Kidney (tissue), 14 donors: ENCODE data around the gene ADGRG1. TPM values are rescaled to one million over a fixed set of nuclear protein-coding genes. Genes with fewer than 3 reads are reported as not detected.

Experiments used
- DNase-seq, 5 donors: peaks; one replicate each; pipeline ENCODE4 v3.0.0-alpha.2; 2013 to 2020
- FAIRE-seq: peaks from 2 replicates; lab custom pipeline; 2012; peaks lifted over from hg19 to GRCh38; lab: Jason Lieb, UNC
- H3K27ac ChIP-seq, 2 donors: one replicate each; pipeline ENCODE4 v1.7.0; 2013; ENCODE audit warnings: low read depth in 2 of 2, low read length in 2 of 2, inconsistent platforms in 1 of 2
- H3K27me3 ChIP-seq: one replicate; pipeline ENCODE4 v1.7.1; 2013; ENCODE audit warnings: low read length, inconsistent platforms; ENCODE audit not compliant: control insufficient read depth, insufficient read depth
- H3K36me3 ChIP-seq, 3 donors: one replicate each; pipeline versions ENCODE4 v1.7.0 to v1.7.1; 2013; ENCODE audit warnings: low read length in 3 of 3, control low read depth in 1 of 3, inconsistent platforms in 1 of 3; ENCODE audit not compliant: insufficient read depth in 3 of 3, control insufficient read depth in 2 of 3
- H3K4me1 ChIP-seq, 3 donors: one replicate each; pipeline versions ENCODE4 v1.7.0 to v1.7.1; 2013; ENCODE audit warnings: low read length in 3 of 3, inconsistent platforms in 1 of 3, low read depth in 1 of 3; ENCODE audit not compliant: control insufficient read depth in 2 of 3, insufficient read depth in 2 of 3
- H3K4me3 ChIP-seq, 3 donors: one replicate each; pipeline versions ENCODE4 v1.7.0 to v1.8.1; 2013; ENCODE audit warnings: low read length in 3 of 3, control low read depth in 1 of 3, inconsistent platforms in 1 of 3
- H3K9ac ChIP-seq, 3 donors: one replicate each; pipeline versions ENCODE4 v1.7.0 to v1.7.1; 2013; ENCODE audit warnings: low read length in 3 of 3, control low read depth in 1 of 3, inconsistent platforms in 1 of 3
- H3K9me3 ChIP-seq, 3 donors: one replicate each; pipeline versions ENCODE4 v1.7.0 to v1.7.1; 2013; ENCODE audit warnings: low read length in 3 of 3, control low read depth in 1 of 3, inconsistent platforms in 1 of 3; ENCODE audit not compliant: control insufficient read depth in 2 of 3, insufficient read depth in 1 of 3
- intact Hi-C: fragments of 100-400 bp; cut with DNase I; formaldehyde crosslinking; loops from one replicate; pipeline ENCODE4 v1.11.1; 2022
- polyA plus RNA-seq: library from polyadenylated mRNA; stranded (reverse); fragments of 350-450 nt; fragmentation: Illumina TruSeq; extraction: RNeasy Lipid Tissue Mini Kit (QIAGEN cat#74804); gene quantifications from one replicate; pipeline ENCODE4 v1.2.3, GENCODE V29; 2014; ENCODE audit warnings: low read depth, low replicate concordance; ENCODE audit not compliant: insufficient read depth
- total RNA-seq: library from RNA; stranded (reverse); fragmentation: NEBNext Ultra II Directional; extraction: Animal tissue kit (Norgen Biotek cat#: 25700); gene quantifications from one replicate; pipeline ENCODE4 v1.2.1, GENCODE V29; 2021
- TF ChIP-seq, protein P1 (sequence below): IDR thresholded peaks from 3 replicates; pipeline ENCODE4 v1.5.1; 2012; ENCODE audit warnings: mild to moderate bottlenecking, moderate library complexity, borderline replicate concordance; ENCODE audit not compliant: insufficient read depth; ENCODE audit errors: extremely low read depth
- donor health status: control.
- donor health status: control.
- donor health status: control.
- donor health status: control.
- donor health status: control.
- donor health status: DM: yes; HTN: yes; CAD: no.
- donor health status: Normal renal cell carcinoma (clear cell type).

ADGRG1 gene
- total and polyA plus RNA-seq, 2 donors from 2014 or later, result 188 to 351 TPM

DNA sequence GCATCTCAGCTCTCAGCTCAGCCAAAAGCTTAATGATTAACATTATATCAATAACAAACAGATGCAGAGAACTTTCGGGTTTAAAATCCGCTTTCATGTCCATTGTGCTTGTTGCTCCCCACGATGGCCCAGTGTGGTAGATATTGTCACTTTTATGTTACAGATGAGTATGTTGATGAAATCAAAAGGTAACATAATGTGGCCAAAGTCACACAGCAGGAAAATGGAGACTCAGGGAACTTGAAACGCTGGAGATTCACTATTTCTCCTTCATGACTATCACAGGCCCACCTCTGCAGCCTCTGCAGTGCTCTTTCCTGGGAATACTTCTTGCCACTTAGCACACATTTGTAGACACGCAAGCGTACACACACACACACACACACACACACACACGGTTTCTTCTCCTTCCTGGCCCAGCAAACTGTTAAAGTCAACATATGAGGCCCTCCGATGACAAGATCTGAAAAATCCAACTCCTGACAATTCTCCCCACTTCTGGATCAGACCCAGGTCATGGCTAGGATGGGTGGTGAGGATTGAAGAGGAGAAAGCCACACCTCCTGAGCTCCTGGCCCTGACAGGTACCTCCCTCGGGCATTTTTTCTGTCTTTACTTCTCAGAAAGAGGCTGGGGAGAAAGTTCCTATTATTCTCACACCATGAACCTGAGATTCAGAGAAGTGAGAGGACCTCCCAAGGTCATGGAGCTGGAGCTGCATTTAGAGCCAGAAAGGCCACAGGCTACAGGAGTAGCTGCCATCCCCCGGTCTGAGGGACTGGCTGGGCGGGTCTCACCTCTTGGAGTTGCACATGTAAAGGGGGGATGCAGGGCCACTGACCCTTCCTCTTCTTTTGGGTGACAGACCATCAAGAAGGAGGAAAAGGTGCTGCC lies 75.8 kb downstream of the ADGRG1 start:
- intact Hi-C loops, result no loop called here
- no peak overlapping the region for H3K9ac ChIP-seq
- no peaks in the 10 kb centered on the region for H3K4me1 ChIP-seq
- TF ChIP-seq, protein P1, sequence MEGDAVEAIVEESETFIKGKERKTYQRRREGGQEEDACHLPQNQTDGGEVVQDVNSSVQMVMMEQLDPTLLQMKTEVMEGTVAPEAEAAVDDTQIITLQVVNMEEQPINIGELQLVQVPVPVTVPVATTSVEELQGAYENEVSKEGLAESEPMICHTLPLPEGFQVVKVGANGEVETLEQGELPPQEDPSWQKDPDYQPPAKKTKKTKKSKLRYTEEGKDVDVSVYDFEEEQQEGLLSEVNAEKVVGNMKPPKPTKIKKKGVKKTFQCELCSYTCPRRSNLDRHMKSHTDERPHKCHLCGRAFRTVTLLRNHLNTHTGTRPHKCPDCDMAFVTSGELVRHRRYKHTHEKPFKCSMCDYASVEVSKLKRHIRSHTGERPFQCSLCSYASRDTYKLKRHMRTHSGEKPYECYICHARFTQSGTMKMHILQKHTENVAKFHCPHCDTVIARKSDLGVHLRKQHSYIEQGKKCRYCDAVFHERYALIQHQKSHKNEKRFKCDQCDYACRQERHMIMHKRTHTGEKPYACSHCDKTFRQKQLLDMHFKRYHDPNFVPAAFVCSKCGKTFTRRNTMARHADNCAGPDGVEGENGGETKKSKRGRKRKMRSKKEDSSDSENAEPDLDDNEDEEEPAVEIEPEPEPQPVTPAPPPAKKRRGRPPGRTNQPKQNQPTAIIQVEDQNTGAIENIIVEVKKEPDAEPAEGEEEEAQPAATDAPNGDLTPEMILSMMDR, result no peak
- no peaks in the 10 kb centered on the region for H3K27me3 ChIP-seq
- no peaks in the 10 kb centered on the region for H3K36me3 ChIP-seq
- no peak overlapping the region for H3K4me3 ChIP-seq
- H3K9me3 ChIP-seq, result no peaks in the 10 kb centered on the region
- FAIRE-seq, result no peak
- H3K27ac ChIP-seq, result no peak overlapping the region
- DNase-seq, result no peak

DNA sequence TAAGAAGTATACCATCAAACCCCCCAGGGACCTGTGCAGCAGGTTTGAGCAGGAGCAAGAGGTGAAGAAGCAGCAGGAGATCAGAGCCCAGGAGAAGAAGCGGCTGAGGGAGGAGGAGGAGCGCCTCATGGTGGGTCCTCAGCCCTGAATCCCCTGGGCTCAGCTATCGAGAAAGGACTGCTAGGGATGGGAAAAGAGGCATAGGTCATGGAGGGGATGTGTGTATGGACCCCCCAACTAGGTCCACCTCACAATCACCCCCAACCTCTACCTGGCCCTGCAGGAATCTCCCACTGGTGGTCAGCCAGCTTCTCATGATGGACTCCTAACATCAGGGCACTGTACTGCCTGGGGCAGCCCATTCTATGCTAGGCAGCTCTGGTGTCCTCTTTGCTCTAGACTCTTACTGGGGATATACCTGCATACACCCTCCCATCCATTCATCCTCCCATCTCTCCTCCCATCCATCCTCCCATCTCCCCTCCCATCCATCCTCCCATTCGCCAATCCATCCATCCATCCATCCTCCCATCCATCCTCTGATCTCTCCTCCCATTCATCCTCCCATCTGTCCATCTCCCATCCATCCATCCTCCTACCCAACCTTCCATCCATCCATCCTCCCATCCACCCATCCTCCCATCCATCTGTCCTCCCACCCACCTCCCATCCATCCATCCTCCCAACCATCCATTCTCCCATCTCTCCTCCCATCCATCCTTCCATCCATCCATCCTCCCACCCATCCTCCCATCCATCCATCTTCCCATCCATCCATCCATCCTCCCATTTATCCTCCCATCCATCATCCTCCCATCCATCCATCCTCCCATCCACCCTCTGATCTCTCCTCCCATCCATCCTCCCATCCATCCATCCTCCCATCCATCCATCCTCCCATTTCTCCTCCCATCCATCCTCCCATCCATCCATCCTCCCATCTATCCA lies 76.7 kb downstream of the ADGRG1 start:
- intact Hi-C loops, result no loop called here
- no peak for FAIRE-seq

DNA sequence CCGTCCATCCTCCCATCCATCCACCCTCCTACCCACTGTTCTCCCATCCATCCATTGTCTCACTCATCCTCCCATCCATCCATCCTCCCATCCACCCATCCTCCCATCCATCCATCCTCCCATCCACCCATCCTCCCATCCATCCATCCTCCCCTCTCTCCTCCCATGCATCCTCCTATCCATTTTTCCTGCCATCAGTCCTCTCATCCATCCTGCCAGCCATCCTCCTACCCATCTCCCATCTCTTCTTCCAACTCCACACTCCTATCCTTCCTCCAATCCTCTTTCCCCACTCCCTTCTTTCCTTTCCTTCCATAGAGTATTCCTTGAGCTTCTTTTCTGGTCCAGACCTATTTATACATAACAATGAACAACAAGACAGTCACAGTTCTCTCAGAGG lies 78.3 kb downstream of the ADGRG1 start:
- FAIRE-seq, result no peak
- intact Hi-C loops, result no loop called here
- H3K4me1 ChIP-seq, result no peaks in the 10 kb centered on the region
- H3K27ac ChIP-seq, result no peak overlapping the region
- H3K9me3 ChIP-seq, result no peaks in the 10 kb centered on the region
- H3K9ac ChIP-seq, result no peak overlapping the region
- DNase-seq, result no peak
- no peaks in the 10 kb centered on the region for H3K27me3 ChIP-seq
- no peak overlapping the region for H3K4me3 ChIP-seq
- TF ChIP-seq, protein P1, result no peak
- no peaks in the 10 kb centered on the region for H3K36me3 ChIP-seq

More for the DNA sequence above, 76.7 kb downstream of the ADGRG1 start:
- Histone ChIP-seq H3K9ac (no peak overlapping the region), H3K36me3 (no peaks in the 10 kb centered on the region), H3K27ac (no peak overlapping the region), H3K9me3 (no peaks in the 10 kb centered on the region), H3K4me3 (no peak overlapping the region), H3K27me3 (no peaks in the 10 kb centered on the region), H3K4me1 (no peaks in the 10 kb centered on the region)
- DNase-seq, result no peak
- TF ChIP-seq, protein P1, result no peak
